HG02970 (cell line): ENCODE data around the gene COA8.

Source experiments
- ATAC-seq: cut with Tn5 transposase; IDR thresholded peaks from one replicate; pipeline ENCODE4 v1.9.1; 2021; ENCODE audit warnings: mild to moderate bottlenecking, moderate library complexity, moderate number of reproducible peaks; ENCODE audit not compliant: unreplicated experiment, low FRiP score

Gene COA8, protein sequence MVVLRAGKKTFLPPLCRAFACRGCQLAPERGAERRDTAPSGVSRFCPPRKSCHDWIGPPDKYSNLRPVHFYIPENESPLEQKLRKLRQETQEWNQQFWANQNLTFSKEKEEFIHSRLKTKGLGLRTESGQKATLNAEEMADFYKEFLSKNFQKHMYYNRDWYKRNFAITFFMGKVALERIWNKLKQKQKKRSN

DNA sequence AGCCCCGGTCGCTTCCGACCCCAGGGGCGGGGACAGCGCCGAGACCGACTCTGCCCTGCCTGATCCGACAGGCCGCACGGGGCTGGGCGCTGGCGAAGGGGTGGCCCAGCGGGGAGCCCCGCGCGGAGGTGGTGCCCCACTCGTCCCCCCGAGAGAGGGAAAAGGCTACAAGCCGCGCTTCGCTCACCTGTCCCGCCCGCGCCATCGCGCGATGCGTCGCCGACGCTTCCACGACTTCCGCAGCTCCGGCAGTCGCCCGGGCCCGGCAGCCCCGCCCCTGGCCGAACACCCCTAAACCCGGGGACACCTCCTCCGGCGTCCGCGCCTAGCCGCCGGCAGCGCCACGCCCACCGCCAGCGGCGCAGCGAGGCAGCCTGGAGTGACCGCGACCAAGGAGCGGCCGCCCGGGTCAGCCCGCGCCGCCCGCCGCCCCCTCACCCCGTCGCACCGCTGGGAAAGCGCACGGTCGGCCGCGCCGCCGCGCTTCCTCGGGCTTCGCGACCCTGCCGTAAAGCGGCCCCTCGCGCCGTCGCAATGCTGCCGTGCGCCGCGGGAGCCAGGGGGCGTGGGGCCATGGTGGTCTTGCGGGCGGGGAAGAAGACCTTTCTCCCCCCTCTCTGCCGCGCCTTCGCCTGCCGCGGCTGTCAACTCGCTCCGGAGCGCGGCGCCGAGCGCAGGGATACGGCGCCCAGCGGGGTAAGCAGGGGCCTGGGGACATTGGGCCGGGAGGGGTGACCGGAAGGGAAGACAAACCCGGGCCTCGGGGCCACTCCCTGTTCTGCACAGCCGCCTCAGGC, at the start of gene COA8, which contains the start of gene BAG5:
Gene COA8 (plus strand): TSS at position 532 of the 797 bp plus-strand sequence. CDS start 42 bp downstream, at position 574.
Gene BAG5 (minus strand): TSS at position 229 of the 797 bp plus-strand sequence. CDS start 1,493 bp downstream, outside the sequence.
- ATAC-seq: peak; percentile 75

DNA sequence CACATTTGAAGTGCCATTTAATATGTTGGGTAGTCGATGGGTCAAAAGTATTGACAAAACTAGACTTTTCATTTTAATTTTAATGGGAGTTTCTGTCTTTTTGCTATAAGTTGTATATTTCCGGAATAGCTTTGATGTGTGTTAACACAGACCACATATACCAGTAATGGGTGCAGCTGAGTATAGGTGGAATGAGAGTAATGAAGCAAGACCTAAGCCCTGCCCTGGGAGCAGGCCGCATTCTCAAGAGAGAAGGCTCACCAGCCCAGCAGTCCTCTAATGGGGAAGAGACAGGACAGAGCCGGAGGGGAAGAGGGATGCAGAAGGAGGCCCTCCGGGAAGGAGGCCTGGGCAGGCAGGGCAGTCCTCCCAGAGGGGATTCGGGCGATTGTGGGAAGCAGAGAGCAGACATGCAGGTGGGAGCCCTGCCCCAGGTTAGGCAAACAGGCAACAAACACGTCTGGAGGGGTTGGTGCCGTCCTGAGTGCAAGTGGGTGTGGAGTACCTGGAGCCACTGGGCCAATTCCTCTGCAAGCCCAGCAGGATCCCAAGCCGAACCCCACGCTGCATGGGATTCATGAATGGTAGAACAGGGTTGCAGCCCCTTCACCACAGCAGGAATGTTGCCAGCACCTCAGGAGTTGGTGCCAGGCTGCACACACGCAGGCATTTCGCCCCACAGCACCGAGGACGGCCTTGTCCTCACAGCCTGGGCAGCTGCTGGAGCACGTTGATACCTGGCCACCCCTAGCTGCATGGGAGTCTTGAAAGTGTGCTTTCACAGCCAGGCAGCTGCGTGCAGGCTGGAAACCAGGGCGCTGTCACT, 48.0 kb upstream of the COA8 start:
- no peak for ATAC-seq

DNA sequence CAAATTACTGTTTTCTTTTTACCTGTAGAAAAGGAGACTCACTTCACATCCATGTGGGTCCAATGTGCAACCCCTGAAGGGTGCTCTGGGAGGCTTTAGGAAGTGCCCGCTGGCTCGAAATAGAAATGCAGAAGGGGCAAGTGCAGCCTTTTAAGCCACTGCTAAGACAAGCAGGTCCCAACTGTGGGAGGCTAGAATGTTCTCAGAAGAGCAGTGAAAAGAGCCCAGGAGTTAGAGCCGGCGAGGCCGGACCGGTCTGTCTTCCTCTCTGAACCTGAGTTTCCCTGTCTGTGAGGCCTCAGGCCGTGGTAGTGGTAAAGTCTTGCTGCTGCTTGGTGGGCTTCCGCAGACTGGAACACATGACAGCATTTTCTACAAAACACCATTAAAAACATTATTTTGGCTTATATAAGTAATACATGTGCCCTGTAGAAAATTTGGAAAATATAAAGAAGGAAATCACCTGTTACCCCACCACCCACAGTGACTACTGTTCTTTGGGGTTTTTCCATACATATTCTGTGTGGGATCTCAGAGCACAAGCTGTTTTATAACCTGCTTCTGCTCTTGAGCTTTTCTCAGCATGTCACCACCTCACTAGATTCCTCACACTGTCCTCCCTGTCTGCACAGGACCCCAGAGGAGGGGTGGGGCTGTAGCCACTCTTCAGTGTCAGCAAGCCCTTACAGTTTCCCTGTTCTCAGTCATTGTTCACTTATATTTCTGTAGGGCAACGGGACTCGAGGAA, 46.2 kb upstream of the COA8 start:
- no peak for ATAC-seq

DNA sequence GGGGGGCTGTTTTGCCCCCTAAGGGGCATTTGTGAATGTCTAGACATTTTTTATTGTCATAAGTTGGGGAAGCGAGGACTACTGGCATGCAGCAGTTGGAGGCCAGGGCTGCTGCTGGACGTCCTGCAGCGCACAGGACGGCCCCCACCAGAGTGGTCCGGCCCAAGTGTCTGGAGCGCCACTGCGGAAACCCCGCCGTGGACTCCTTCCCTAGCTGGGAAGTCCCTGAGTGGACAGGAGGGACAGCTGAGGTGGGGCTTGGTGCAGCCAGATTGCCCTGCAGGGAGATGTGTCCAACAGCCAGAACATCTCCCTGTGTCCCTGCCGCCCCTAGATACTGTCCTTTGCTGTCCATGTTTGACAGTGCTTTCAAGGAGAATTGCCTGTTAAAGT, 45.6 kb upstream of the COA8 start:
- ATAC-seq: no peak

DNA sequence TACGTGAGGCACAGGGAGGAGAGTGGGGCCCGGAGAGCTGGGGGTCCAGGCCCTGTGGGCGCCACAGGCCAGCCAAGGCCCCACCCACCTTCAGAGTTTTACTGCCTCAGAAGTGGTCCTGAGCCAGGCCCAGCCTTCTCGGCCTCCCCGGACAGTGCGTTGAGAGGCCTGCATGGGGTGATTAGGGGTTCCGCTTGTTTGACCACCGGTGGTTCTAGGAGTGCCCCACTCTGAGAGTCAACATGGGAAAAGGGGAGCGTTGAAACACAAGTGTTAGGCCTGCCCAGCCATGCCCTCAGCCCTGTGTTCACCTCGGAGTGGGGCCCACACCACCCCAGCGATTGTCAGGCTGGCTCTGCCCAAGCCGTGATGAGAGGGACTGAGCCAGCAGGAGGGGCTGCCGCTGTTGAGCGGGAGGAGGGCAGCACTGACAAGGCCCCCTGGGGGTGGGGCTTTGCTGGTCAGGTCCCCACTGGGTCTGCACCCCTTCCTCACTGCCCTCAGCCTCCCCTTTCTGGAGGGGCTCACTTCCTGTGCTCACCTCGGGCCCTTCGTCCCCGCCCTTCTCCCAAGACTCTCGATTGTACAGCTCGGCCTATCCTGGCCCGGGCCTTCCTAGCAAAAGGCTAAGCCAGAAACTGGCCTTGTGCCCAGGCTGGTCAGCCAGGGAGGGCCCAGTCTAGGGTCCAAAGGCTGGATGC, 44.9 kb upstream of the COA8 start:
- ATAC-seq: no peak

DNA sequence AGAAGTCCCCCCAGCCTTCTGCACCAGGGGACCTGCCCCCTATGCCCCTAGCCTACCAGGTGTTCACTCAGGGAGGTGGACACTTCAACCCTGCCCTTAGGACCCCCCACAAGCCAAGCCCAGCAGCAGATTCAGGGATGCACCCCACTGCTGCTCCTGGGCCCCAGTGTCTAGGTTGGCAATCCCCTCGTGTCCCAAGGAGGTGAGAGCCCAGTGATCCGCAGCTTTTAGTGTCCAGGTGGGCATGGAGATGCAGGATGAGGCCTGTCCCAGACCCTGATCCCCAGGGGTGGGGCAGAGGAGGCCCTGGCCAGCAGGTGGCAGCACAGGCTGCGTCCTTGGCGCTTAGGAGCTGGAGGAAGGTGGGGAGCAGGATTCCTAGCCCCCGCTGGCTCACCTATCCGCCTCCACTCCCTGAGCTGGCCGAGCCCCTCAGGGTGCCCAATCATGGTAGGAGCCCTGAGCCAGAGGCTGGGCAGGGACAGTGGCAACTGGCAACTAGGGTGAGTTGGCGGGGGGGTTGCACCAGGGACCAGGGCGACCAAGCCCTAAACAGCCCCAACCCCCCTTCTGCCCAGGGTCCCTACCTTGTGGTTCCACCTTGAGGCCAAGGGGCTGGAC, 44.2 kb upstream of the COA8 start:
- no peak for ATAC-seq

DNA sequence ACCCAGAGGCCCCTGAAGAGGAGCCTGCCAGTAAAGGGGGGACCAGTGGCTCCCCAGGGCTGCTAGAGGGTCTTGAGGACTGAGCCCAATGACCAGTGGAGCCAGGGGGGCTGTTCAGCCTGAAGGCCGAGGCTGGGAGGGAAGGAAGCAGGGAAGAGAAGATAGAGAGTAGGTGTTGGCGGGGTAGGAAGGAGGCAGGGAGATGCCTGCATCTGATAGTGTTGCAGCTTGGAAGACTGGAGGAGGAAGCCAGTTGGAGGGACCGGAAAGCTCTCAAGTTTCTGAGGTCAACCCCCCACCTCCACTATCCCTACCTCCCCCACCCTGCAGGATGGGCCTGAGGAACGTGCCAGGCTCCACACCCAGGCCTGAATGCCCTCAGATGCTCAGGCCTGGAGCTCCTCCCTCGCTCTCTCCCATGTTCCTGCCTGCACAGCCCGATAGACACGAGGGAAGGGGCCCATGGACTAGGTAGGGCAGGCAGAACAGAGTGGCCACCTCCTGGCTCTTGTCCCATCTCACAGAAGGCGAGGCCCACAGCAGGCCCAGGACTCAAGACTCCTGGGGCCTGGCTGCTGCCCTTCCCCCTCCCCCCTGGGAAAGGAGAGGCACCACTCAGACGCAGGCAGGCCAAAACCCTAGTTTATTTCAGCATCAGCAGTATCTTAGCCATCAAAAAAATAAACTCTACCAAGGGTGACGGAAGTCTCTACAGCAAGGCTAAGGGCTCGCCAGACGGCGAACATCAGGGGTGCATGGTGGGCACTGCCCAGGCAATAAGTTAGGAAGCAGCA, 43.5 kb upstream of the COA8 start:
- ATAC-seq: no peak

DNA sequence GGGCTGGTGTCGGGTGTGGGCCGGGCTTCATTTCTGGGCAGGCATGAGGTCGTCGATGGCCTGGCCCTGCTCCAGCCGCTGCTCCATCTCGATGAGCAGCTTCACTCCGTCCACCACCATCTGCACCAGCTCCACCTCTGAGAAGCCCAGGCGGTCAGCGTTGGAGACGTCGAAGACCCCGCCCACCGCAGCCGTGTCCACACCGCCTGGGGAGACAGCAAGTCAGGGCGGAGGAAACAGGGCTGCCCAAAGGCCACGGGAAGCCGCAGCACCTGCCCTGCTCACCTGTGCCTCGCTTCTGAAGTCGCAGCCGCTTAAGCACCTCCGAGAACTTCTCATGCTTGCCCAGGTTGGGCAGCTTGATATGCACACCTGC, 42.9 kb upstream of the COA8 start:
- ATAC-seq: no peak

DNA sequence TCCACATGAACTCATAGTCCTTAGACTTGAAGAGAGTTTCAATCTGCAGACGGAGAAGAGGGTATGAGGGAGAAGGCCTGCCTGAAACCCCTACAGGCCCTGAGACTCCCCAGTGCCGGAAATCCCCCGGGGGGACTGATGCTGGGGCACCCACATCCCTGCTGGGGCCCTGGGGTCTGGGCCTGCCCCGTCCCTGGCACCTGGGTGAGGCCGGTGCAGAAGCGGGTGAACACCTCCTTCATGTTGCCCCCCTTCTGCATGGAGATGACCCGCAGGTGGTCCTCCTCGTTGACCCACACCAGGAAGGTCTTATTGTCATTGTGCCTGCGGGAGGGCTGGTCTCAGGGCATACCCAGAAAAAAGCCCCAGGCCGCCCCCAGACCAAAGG, 42.5 kb upstream of the COA8 start:
- ATAC-seq: no peak

DNA sequence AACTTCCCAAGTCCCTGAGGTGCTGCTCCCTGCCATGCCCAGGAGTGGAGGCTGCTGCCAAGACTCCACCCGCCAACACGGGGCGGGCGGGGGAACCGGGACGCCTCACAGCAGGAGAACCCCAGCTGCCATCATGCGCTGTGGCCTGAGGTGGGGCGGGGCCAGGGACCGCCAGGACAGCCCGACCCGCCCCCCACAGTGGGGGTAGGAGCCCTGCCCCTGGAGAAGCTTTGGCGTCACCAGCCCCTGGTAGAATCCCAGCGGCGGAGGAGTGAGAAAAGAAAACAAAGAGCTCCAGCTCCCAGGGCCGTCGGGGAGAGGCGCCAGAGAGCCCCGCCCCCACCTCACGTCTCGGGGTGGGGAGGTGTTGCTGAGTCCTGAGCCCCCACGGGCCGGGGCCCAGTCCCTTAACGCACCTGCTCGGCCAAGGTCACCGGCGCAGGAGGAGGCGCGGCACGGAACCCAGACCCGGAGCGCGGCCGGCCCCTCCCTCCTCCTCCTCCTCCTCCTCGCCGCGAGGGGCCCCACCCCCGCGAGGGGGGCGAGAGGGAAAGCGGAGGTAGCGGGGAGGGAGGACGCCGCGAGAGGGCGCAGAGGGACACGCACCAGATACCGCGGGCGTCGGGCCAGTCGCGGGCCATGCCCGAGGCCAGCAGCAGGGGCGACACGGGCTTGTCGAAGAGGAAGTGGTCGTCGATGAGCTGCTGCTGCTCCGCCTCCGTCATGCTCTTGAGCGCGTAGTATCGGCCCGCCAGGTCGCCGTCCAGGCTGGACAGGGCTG, 41.9 kb upstream of the COA8 start:
- no peak for ATAC-seq

DNA sequence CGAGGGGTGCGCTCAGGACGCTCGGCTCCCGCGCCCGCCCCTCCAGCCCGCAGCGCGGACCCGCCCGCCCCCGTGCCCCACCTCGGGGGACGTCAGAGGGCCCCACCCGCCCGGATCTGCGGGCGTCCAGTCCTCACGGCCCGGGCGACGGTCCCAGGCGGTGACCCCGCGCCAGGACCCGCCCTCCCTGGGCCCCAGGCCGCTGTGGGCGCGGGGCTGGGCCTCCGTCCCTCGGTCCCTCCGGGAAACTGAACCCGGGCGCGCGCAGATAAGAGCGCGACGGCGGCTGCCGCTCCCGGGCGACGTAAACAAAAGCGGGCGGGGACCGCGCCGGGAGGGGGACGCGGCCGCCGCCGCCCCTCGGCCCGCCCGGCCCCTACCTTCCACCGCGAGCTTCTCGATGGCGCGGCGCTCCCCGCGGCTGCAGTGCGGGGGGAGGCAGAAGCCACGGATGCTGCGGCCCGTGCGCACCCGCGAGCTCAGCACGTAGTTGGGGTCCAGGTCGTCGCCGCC, 41.3 kb upstream of the COA8 start:
- ATAC-seq: no peak

DNA sequence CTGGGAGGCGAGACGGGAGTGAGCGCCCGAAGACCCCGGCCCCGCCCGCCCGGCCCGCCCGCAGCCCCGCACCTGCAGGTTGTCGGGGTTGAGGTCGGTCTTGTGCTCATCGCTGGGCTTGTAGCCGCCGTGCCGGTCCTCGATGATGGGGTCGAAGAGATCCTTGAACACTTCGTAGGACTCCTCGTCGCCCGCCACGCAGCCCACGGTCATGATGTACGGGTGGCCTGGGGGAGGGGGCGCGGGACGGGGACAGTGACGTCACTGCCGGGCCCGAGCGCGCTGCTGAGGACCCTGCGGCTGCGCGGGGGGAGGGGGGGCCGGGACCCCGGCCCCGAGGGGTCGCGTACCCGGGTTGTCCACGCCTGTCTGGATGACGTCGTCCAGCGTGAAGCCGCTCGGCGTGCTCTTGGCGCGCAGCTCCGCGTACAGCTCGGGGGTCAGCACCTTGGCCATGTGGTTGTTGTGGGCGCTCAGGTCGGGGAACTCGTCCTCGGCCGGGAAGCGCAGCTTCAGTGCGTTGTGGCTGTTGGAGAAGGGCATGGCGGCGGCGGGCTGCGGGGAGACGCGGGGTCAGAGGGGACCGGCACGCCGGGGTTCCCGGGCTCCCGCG, 40.7 kb upstream of the COA8 start:
- no peak for ATAC-seq

DNA sequence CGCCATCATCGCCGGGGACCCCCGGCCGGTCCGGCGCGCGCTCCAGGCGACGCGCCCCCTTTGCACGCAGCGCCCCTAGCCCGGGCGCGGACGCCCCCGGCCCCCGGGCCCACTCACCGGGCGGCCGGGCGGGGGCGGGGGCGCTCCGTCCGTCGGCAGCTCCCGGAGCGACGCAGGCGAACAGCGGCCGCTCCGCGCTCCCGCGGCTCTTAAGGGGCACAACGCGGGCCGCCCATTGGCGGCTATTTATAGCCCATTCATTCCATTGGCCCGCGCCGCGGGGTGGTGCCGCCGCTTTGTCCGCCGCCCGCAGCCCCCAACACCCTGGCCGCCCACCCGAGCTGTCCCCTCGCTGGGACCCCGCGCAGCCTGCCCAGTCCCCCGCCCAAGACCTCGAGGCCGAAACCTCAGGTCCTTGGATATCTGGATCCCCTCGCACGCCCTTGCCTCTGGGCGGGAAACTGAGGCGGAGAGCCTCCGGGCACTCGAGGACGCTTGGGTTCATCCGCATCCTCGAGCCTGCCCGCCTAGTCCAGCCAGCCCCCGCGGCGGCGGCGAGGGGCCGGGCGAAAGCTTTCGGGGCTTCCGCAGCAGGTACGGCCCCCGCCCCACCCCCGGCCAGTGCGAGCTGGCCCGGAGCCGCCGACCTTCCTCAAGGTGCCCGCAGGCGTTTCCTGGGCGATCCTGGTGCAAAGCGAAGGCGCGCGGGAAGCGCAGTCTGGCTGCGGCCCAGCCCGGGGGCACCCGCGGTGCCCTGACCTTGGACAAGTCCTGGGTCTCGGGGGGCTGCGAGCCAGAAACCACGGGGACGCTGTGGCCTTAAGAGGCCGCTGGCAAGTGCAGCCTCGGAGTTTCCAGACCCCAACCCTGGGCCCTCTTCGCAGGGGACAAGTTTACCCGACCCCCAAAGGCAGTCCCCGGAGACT, 39.8 kb upstream of the COA8 start, which contains the start of gene CKB:
Gene CKB (minus strand): TSS at position 182 of the 926 bp plus-strand sequence. CDS start 337 bp downstream, outside the sequence.
- no peak for ATAC-seq

DNA sequence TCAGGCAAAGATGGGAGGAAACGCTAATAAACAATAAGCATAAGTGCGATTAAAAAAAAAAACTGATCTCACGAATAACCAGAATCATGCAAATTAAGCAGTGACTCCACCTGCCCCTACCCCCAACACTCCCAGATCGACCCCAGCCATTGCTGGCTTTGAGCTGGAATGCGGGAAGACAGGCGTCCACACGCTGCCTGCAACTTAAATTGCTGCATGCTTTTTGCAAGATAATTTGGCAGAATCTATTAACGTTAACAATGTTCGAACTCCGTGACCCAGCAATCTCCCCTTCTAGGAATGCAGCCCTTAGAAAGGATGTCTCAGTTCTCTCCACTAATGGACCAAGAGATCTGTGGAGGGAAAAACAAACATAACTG, 39.2 kb upstream of the COA8 start:
- ATAC-seq: no peak

DNA sequence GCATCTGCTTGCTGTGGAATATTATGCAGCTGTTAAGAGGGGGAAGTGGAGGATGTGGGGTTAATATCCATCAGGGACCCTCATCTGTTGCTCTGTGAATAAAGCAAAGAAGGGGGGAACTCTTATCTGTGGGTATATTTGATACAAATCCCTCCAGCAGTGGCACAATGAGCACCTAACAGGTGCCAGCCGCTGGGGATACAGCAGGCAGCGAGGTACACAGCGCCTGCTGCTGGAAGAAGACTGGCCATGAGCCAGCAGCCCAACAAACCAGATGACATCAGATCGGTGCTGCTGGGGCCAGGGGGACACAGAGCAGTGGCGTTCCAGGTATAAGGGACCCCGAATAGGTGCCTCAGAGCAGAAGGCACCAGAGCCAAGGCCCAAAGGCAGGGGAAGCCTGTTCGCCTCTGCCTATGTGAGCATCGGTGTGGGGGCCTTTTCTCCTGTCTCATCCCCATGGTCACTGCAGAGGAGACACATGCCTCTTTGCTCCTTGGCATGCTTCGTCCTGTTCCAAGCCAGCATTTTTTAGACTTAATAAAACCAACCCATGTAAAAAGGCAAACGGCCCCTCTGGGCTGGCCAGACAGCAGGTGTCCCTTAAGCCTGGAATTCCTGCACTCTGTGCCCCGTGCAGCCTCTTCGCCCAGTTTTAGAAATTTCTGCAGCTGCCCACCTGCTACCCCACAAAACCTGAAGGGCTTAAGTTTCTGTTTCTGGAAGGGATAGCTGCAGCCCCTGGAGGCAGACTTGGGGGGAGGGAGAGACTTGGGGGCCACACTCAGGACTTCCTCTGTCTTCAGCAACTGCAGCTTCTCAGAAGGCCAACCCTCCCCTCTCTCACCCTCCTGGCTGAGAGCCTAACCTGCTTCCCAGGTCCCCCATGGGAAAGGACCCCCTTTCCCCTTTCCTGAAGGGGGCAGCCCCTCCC, 38.5 kb upstream of the COA8 start:
- no peak for ATAC-seq
